OCI-LY1 (cell line): Measurements from ENCODE around the gene GSC2.
A peak's percentile ranks its signal among the peaks of the same experiment; 100 is the strongest.

ENCODE experiments used
- H2AFZ ChIP-seq: fragments of 200-600 bp; sonication (generic), shearing (Covaris generic); 2 replicates; pipeline ENCODE4 v1.6.0; 2014; ENCODE audit warnings: antibody characterized with exemption, mild to moderate bottlenecking, low read length
- H3F3A ChIP-seq: fragments of 200-600 bp; sonication (generic), shearing (Covaris generic); 2 replicates; pipeline ENCODE4 v1.6.0; 2014; ENCODE audit warnings: mild to moderate bottlenecking, antibody characterized with exemption, low read length, moderate library complexity; ENCODE audit not compliant: insufficient read depth
- H3K27ac ChIP-seq: fragments of 200-600 bp; sonication (generic); 2 replicates; pipeline ENCODE4 v1.5.1; 2014; ENCODE audit warnings: low read length, mixed run types, mild to moderate bottlenecking, low read depth; ENCODE audit not compliant: poor library complexity, severe bottlenecking
- H3K27me3 ChIP-seq: fragments of 200-600 bp; sonication (generic); 2 replicates; pipeline ENCODE4 v1.6.0; 2014; ENCODE audit warnings: antibody characterized with exemption, mild to moderate bottlenecking, low read length, moderate library complexity; ENCODE audit not compliant: insufficient read depth
- H3K36me3 ChIP-seq: fragments of 200-600 bp; sonication (generic); 2 replicates; pipeline ENCODE4 v1.6.1; 2014; ENCODE audit warnings: mild to moderate bottlenecking, antibody characterized with exemption, low read length, moderate library complexity, mixed read lengths; ENCODE audit not compliant: insufficient read depth
- H3K4me1 ChIP-seq: fragments of 200-600 bp; sonication (generic); 2 replicates; pipeline ENCODE4 v1.5.1; 2014; ENCODE audit warnings: mild to moderate bottlenecking, low read length, moderate library complexity; ENCODE audit not compliant: insufficient read depth, severe bottlenecking
- H3K4me2 ChIP-seq: fragments of 200-600 bp; sonication (generic), shearing (Covaris generic); 2 replicates; pipeline ENCODE4 v1.6.1; 2014; ENCODE audit warnings: low read length
- H3K4me3 ChIP-seq: fragments of 200-600 bp; sonication (generic); 2 replicates; pipeline ENCODE4 v1.5.1; 2014; ENCODE audit warnings: low read length, low read depth, mild to moderate bottlenecking, mixed read lengths; ENCODE audit not compliant: poor library complexity, severe bottlenecking
- H3K79me2 ChIP-seq: fragments of 200-600 bp; shearing (Covaris generic); 2 replicates; pipeline ENCODE4 v1.6.1; 2016; ENCODE audit warnings: mixed run types, low read length, mixed read lengths; ENCODE audit not compliant: insufficient read depth
- H3K9ac ChIP-seq: fragments of 200-600 bp; sonication (generic), shearing (Covaris generic); 2 replicates; pipeline ENCODE4 v1.6.1; 2014; ENCODE audit warnings: mild to moderate bottlenecking, low read length, mixed read lengths
- H3K9me2 ChIP-seq: fragments of 200-600 bp; sonication (generic), shearing (Covaris generic); 2 replicates; pipeline ENCODE4 v1.6.1; 2014; ENCODE audit warnings: low read depth, mild to moderate bottlenecking, low read length, mixed read lengths
- H3K9me3 ChIP-seq: fragments of 200-600 bp; shearing (Covaris generic); 2 replicates; pipeline ENCODE4 v1.6.1; 2014; ENCODE audit warnings: low read length, mixed read lengths
- H4K20me1 ChIP-seq: fragments of 200-600 bp; sonication (generic), shearing (Covaris generic); 2 replicates; pipeline ENCODE4 v1.6.0; 2016; ENCODE audit warnings: mild to moderate bottlenecking, low read length; ENCODE audit not compliant: insufficient read depth
- CTCF ChIP-seq: fragments of 200-600 bp; sonication (generic), shearing (Covaris generic); IDR thresholded peaks from 2 replicates; pipeline ENCODE4 v1.5.1; 2017; ENCODE audit warnings: mild to moderate bottlenecking, antibody characterized with exemption, low read length, moderate library complexity, mixed read lengths
- EZH2 ChIP-seq: fragments of 200-600 bp; sonication (generic), shearing (Covaris generic); IDR thresholded peaks from 2 replicates; pipeline ENCODE4 v1.8.0; 2017; ENCODE audit warnings: borderline replicate concordance, mixed run types, mild to moderate bottlenecking, antibody characterized with exemption, low read length, moderate library complexity, mixed read lengths

GSC2 gene

GRCh38 chr22:19123936-19124335, 26.2 kb downstream of the GSC2 start:
- Histone ChIP-seq H3K4me3 (no peak overlapping the region), H3K9me3 (no peaks in the 10 kb centered on the region), H3K27ac (no peak overlapping the region), H3K4me1 (peaks cover 31% of the 10 kb centered on the region), H3K4me2 (no peak overlapping the region), H3F3A (no peaks in the 10 kb centered on the region), H3K79me2 (peaks cover 20% of the 10 kb centered on the region), H3K9ac (no peak overlapping the region), H3K36me3 (no peaks in the 10 kb centered on the region), H4K20me1 (no peaks in the 10 kb centered on the region), H3K27me3 (no peaks in the 10 kb centered on the region), H3K9me2 (no peaks in the 10 kb centered on the region), H2AFZ (no peak overlapping the region)
- TF ChIP-seq CTCF: no peak
- TF ChIP-seq EZH2: no peak

- no peak for TF ChIP-seq CTCF
- no peak for TF ChIP-seq EZH2
- Histone ChIP-seq H3K9ac (peak overlapping the region; percentile 53; the same call in 1 of the 2 replicates), H3K4me3 (peak overlapping the region; percentile 99), H4K20me1 (no peaks in the 10 kb centered on the region), H3K27me3 (no peaks in the 10 kb centered on the region), H3K79me2 (peaks cover 21% of the 10 kb centered on the region), H3K36me3 (no peaks in the 10 kb centered on the region), H2AFZ (no peak overlapping the region), H3K9me2 (no peaks in the 10 kb centered on the region), H3K4me1 (peaks cover 41% of the 10 kb centered on the region), H3F3A (no peaks in the 10 kb centered on the region), H3K9me3 (no peaks in the 10 kb centered on the region), H3K27ac (no peak overlapping the region), H3K4me2 (peak overlapping the region; percentile 81)
Observed at GRCh38 chr22:19122752-19123492, 27.2 kb downstream of the GSC2 start.

GRCh38 chr22:19122143-19122751, 27.8 kb downstream of the GSC2 start, which contains the start of gene DGCR2:
Gene DGCR2 (minus strand): TSS chr22:19122412. CDS start chr22:19122206, 206 bp downstream.
- Histone ChIP-seq H2AFZ (no peak within 1 kb of the TSS), H3K36me3 (no peaks in the 10 kb centered on the region), H3K4me1 (peaks cover 48% of the 10 kb centered on the region), H3K79me2 (peaks cover 28% of the 10 kb centered on the region), H3K9me3 (no peaks in the 10 kb centered on the region), H3F3A (no peaks in the 10 kb centered on the region), H3K27ac (no peak within 1 kb of the TSS), H4K20me1 (no peaks in the 10 kb centered on the region), H3K27me3 (no peaks in the 10 kb centered on the region), H3K4me3 (peak within 1 kb of the TSS; percentile 99), H3K9ac (peak within 1 kb of the TSS; percentile 97), H3K4me2 (peak within 1 kb of the TSS; percentile 95), H3K9me2 (no peaks in the 10 kb centered on the region)
- no peak for TF ChIP-seq CTCF
- no peak for TF ChIP-seq EZH2
